CD4-positive, alpha-beta memory T cell (primary cell): ENCODE measurements around the gene EFNA3. TPM values are rescaled to one million over a fixed set of nuclear protein-coding genes. Genes with fewer than 3 reads are reported as not detected.

Source experiments
- CTCF ChIA-PET: fragments of 350-600 bp; sonication (Branson Sonifier 250); formaldehyde crosslinking; loops from one replicate; lab custom pipeline; 2021; ENCODE audit warnings: inconsistent platforms; ENCODE audit not compliant: partially characterized antibody; lab: Charles Lee
- POLR2A ChIA-PET: fragments of 350-600 bp; sonication (Branson Sonifier 250); formaldehyde crosslinking; loops from one replicate; lab custom pipeline; 2021; ENCODE audit not compliant: partially characterized antibody; lab: Charles Lee
- DNase-seq, 5 donors: peaks; one replicate each; pipeline versions ENCODE4 v3.0.0 to v3.0.0-alpha.2; 2020 to 2022; ENCODE audit warnings: mixed read lengths in 1 of 5
- H3K27ac ChIP-seq: one replicate; pipeline ENCODE4 v1.7.0; 2013; ENCODE audit warnings: low read depth, low read length
- H3K27me3 ChIP-seq: 2 replicates; pipeline ENCODE4 v1.7.0; 2013; ENCODE audit warnings: mild to moderate bottlenecking, low read length, moderate library complexity; ENCODE audit not compliant: insufficient read depth
- H3K36me3 ChIP-seq: 2 replicates; pipeline ENCODE4 v1.7.0; 2013; ENCODE audit warnings: mild to moderate bottlenecking, low read length, moderate library complexity; ENCODE audit not compliant: insufficient read depth
- H3K4me1 ChIP-seq: 2 replicates; pipeline ENCODE4 v1.7.0; 2013; ENCODE audit warnings: mild to moderate bottlenecking, low read length, moderate library complexity; ENCODE audit not compliant: insufficient read depth
- H3K4me3 ChIP-seq, 2 donors: one replicate each; pipeline ENCODE4 v1.7.0; 2013; ENCODE audit warnings: low read length in 2 of 2, mild to moderate bottlenecking in 1 of 2
- H3K9me3 ChIP-seq, 2 donors: one replicate each; pipeline ENCODE4 v1.7.0; 2013; ENCODE audit warnings: low read length in 2 of 2, control low read depth in 1 of 2; ENCODE audit not compliant: control insufficient read depth in 1 of 2
- H3K27ac Mint-ChIP-seq, 7 donors: one replicate each; pipeline ENCODE4 v1.8.0; 2020 to 2021; ENCODE audit warnings: mixed read lengths in 7 of 7, mild to moderate bottlenecking in 6 of 7, inconsistent platforms in 3 of 7, moderate library complexity in 3 of 7
- H3K27me3 Mint-ChIP-seq, 2 donors: one replicate each; pipeline ENCODE4 v1.8.0; 2020 to 2021; ENCODE audit warnings: mixed read lengths in 2 of 2
- H3K36me3 Mint-ChIP-seq, 2 donors: one replicate each; pipeline ENCODE4 v1.8.0; 2020 to 2021; ENCODE audit warnings: mixed read lengths in 2 of 2, inconsistent platforms in 1 of 2, mild to moderate bottlenecking in 1 of 2
- H3K4me1 Mint-ChIP-seq, 4 donors: one replicate each; pipeline ENCODE4 v1.8.0; 2020 to 2021; ENCODE audit warnings: mixed read lengths in 4 of 4, mild to moderate bottlenecking in 1 of 4
- H3K4me3 Mint-ChIP-seq, 8 donors: one replicate each; pipeline ENCODE4 v1.8.0; 2020 to 2021; ENCODE audit warnings: mixed read lengths in 8 of 8, mild to moderate bottlenecking in 7 of 8, moderate library complexity in 6 of 8, inconsistent platforms in 3 of 8
- H3K9me3 Mint-ChIP-seq, 8 donors: one replicate each; pipeline ENCODE4 v1.8.0; 2020 to 2021; ENCODE audit warnings: mixed read lengths in 8 of 8, mild to moderate bottlenecking in 5 of 8, inconsistent platforms in 3 of 8, moderate library complexity in 1 of 8
- intact Hi-C: fragments of 100-400 bp; cut with micrococcal nuclease; formaldehyde crosslinking; loops from one replicate; pipeline ENCODE4 v1.15.1; 2023
- polyA plus RNA-seq, 2 donors: library from polyadenylated mRNA; unstranded; fragments of 300-500 nt; fragmentation: Illumina TruSeq; gene quantifications; one replicate each; pipeline ENCODE4 v1.2.3, GENCODE V29; 2021
- total RNA-seq, 2 experiments: library from RNA; stranded (reverse); gene quantifications; one replicate each; pipeline ENCODE4 v1.2.3, GENCODE V29; 2021

The EFNA3 gene
- total and polyA plus RNA-seq, 4 experiments from 2014 or later: 0.34 to 4.3 (median 1.7) TPM

- Mint-ChIP-seq H3K27me3 (no peaks in the 10 kb centered on the region), H3K27ac (peak overlapping the region; percentile 97 to 100 (median 99)), H3K36me3 (peaks cover 0 to 15% of the 10 kb centered on the region in 2 donors), H3K4me1 (peaks cover 25 to 62% (median 46%) of the 10 kb centered on the region in 4 donors), H3K4me3 (peak overlapping the region; percentile 94 to 99 (median 98)), H3K9me3 (no peaks in the 10 kb centered on the region)
- Histone ChIP-seq H3K4me3 (peak overlapping the region in 1 of 2 donors; percentile 93), H3K9me3 (no peaks in the 10 kb centered on the region), H3K36me3 (no peaks in the 10 kb centered on the region), H3K4me1 (peaks cover 37% of the 10 kb centered on the region), H3K27me3 (no peaks in the 10 kb centered on the region), H3K27ac (peak overlapping the region; percentile 97)
- intact Hi-C loops: loop anchor here (5.0 kb wide), 1 partner anchor 49 kb away; no protein-coding TSS in a partner anchor
- CTCF ChIA-PET: interaction anchor here (0.9 to 4.2 kb wide), 7 partner anchors 31 to 57 kb away, joined by 3 to 27 read pairs (median 3); partner anchors contain the start of gene KRTCAP2
- POLR2A ChIA-PET: interaction anchor here (0.6 to 4.0 kb wide), 4 partner anchors 37 to 840 kb away, joined by 3 to 35 read pairs (median 5); partner anchors contain the start of genes KRTCAP2 and TRIM46
- DNase-seq: no peak
These were observed 58.1 kb downstream of the EFNA3 start for GRCh38 chr1:155136748-155137147.

Other genes starting within 250 kb of the EFNA3 start
- under 1 TPM in 1 of 2 experiments, not detected in 1; 0.06 TPM for gene KCNN3, start 208.6 kb upstream of the EFNA3 start, total RNA-seq
- gene KCNN3, start 208.6 kb upstream of the EFNA3 start, polyA plus RNA-seq: not detected
- 10 to 100 TPM; 17.6 to 21.2 TPM for gene PMVK, start 142.1 kb upstream of the EFNA3 start, total RNA-seq
- 10 to 100 TPM; 61.7 to 87.0 TPM for gene PMVK, start 142.1 kb upstream of the EFNA3 start, polyA plus RNA-seq
- 100 to 1,000 TPM; 435 to 438 TPM for gene PBXIP1, start 122.7 kb upstream of the EFNA3 start, total RNA-seq
- 100 to 1,000 TPM; 263 to 404 TPM for gene PBXIP1, start 122.7 kb upstream of the EFNA3 start, polyA plus RNA-seq
- gene PYGO2, start 117.1 kb upstream of the EFNA3 start, total RNA-seq: 10 to 100 TPM; 78.4 to 80.2 TPM
- 10 to 100 TPM; 22.5 to 54.2 TPM for gene PYGO2, start 117.1 kb upstream of the EFNA3 start, polyA plus RNA-seq
- gene SHC1, start 108.1 kb upstream of the EFNA3 start, total RNA-seq: 10 to 100 TPM; 78.4 to 81.7 TPM
- gene SHC1, start 108.1 kb upstream of the EFNA3 start, polyA plus RNA-seq: 10 to 100 TPM; 36.4 to 44.5 TPM
- gene CKS1B, start 104.2 kb upstream of the EFNA3 start, total RNA-seq: 10 to 100 TPM; 12.2 to 13.0 TPM
- gene CKS1B, start 104.2 kb upstream of the EFNA3 start, polyA plus RNA-seq: 10 to 100 TPM; 50.2 to 67.9 TPM
- gene FLAD1, start 95.5 kb upstream of the EFNA3 start, total RNA-seq: 10 to 100 TPM; 52.4 to 56.6 TPM
- 10 to 100 TPM; 48.9 to 75.9 TPM for gene FLAD1, start 95.5 kb upstream of the EFNA3 start, polyA plus RNA-seq
- gene LENEP, start 85.3 kb upstream of the EFNA3 start, total RNA-seq: 1 to 10 TPM; 1.1 to 3.1 TPM
- gene LENEP, start 85.3 kb upstream of the EFNA3 start, polyA plus RNA-seq: not detected
- gene ZBTB7B, start 76.0 kb upstream of the EFNA3 start, total RNA-seq: 10 to 100 TPM; 86.3 to 92.7 TPM
- 10 to 100 TPM in 1 of 2 donors, 1 to 10 TPM in 1; 3.4 to 11.6 TPM for gene ZBTB7B, start 76.0 kb upstream of the EFNA3 start, polyA plus RNA-seq
- 1 to 10 TPM; 4.0 to 4.1 TPM for gene DCST2, start 45.1 kb upstream of the EFNA3 start, total RNA-seq
- not detected for gene DCST2, start 45.1 kb upstream of the EFNA3 start, polyA plus RNA-seq
- under 1 TPM in 1 of 2 experiments, not detected in 1; 0.14 TPM for gene DCST1, start 45.0 kb upstream of the EFNA3 start, total RNA-seq
- not detected for gene DCST1, start 45.0 kb upstream of the EFNA3 start, polyA plus RNA-seq
- gene ADAM15, start 27.5 kb upstream of the EFNA3 start, total RNA-seq: 10 to 100 TPM; 33.6 to 39.8 TPM
- gene ADAM15, start 27.5 kb upstream of the EFNA3 start, polyA plus RNA-seq: 10 to 100 TPM; 14.8 to 18.2 TPM
- gene EFNA4, start 15.1 kb upstream of the EFNA3 start, total RNA-seq: 1 to 10 TPM; 6.0 to 8.5 TPM
- 1 to 10 TPM; 2.5 to 3.5 TPM for gene EFNA4, start 15.1 kb upstream of the EFNA3 start, polyA plus RNA-seq
- gene EFNA1, start 49.0 kb downstream of the EFNA3 start, total RNA-seq: 1 to 10 TPM; 1.2 to 1.9 TPM
- 1 to 10 TPM in 1 of 2 donors, under 1 TPM in 1; 0.84 to 2.0 TPM for gene EFNA1, start 49.0 kb downstream of the EFNA3 start, polyA plus RNA-seq
- 10 to 100 TPM; 20.1 to 22.8 TPM for gene SLC50A1, start 57.0 kb downstream of the EFNA3 start, total RNA-seq
- 10 to 100 TPM; 50.3 to 91.7 TPM for gene SLC50A1, start 57.0 kb downstream of the EFNA3 start, polyA plus RNA-seq
- 10 to 100 TPM; 51.6 to 53.6 TPM for gene DPM3, start 61.7 kb downstream of the EFNA3 start, total RNA-seq
- gene DPM3, start 61.7 kb downstream of the EFNA3 start, polyA plus RNA-seq: 100 to 1,000 TPM; 101 to 119 TPM
- 100 to 1,000 TPM; 173 to 180 TPM for gene KRTCAP2, start 94.5 kb downstream of the EFNA3 start, total RNA-seq
- 100 to 1,000 TPM; 469 to 488 TPM for gene KRTCAP2, start 94.5 kb downstream of the EFNA3 start, polyA plus RNA-seq
- gene TRIM46, start 95.0 kb downstream of the EFNA3 start, total RNA-seq: 1 to 10 TPM; 8.4 to 8.5 TPM
- 1 to 10 TPM; 1.6 to 3.6 TPM for gene TRIM46, start 95.0 kb downstream of the EFNA3 start, polyA plus RNA-seq
- 10 to 100 TPM; 30.9 to 33.5 TPM for gene THBS3, start 129.1 kb downstream of the EFNA3 start, total RNA-seq
- gene THBS3, start 129.1 kb downstream of the EFNA3 start, polyA plus RNA-seq: 1 to 10 TPM; 6.1 to 6.7 TPM
- 10 to 100 TPM; 17.7 to 18.2 TPM for gene MTX1, start 129.9 kb downstream of the EFNA3 start, total RNA-seq
- 10 to 100 TPM; 42.5 to 65.5 TPM for gene MTX1, start 129.9 kb downstream of the EFNA3 start, polyA plus RNA-seq
- gene ENTREP3, start 176.6 kb downstream of the EFNA3 start, total RNA-seq: 10 to 100 TPM; 10.5 to 12.2 TPM
- 1 to 10 TPM in 1 of 2 donors, under 1 TPM in 1; 0.50 to 1.8 TPM for gene ENTREP3, start 176.6 kb downstream of the EFNA3 start, polyA plus RNA-seq
- 100 to 1,000 TPM in 1 of 2 experiments, 10 to 100 TPM in 1; 94.4 to 101 TPM for gene SCAMP3, start 183.5 kb downstream of the EFNA3 start, total RNA-seq
- gene SCAMP3, start 183.5 kb downstream of the EFNA3 start, polyA plus RNA-seq: 100 to 1,000 TPM; 132 to 160 TPM
- gene CLK2, start 194.7 kb downstream of the EFNA3 start, total RNA-seq: 100 to 1,000 TPM; 123 to 126 TPM
- gene CLK2, start 194.7 kb downstream of the EFNA3 start, polyA plus RNA-seq: 10 to 100 TPM; 11.4 to 21.5 TPM
- 1 to 10 TPM; 4.9 to 5.3 TPM for gene HCN3, start 198.6 kb downstream of the EFNA3 start, total RNA-seq
- gene HCN3, start 198.6 kb downstream of the EFNA3 start, polyA plus RNA-seq: under 1 TPM; 0.10 to 0.41 TPM
- not detected for gene PKLR, start 222.6 kb downstream of the EFNA3 start, total RNA-seq
- not detected for gene PKLR, start 222.6 kb downstream of the EFNA3 start, polyA plus RNA-seq
- gene FDPS, start 230.0 kb downstream of the EFNA3 start, total RNA-seq: 10 to 100 TPM; 82.8 to 91.3 TPM
- 100 to 1,000 TPM; 100 to 157 TPM for gene FDPS, start 230.0 kb downstream of the EFNA3 start, polyA plus RNA-seq
- gene RUSC1, start 242.1 kb downstream of the EFNA3 start, total RNA-seq: 10 to 100 TPM; 20.0 to 20.1 TPM
- gene RUSC1, start 242.1 kb downstream of the EFNA3 start, polyA plus RNA-seq: 10 to 100 TPM in 1 of 2 donors, 1 to 10 TPM in 1; 6.8 to 11.8 TPM